ENCODE results near the gene LIPC.

The LIPC gene

DNA sequence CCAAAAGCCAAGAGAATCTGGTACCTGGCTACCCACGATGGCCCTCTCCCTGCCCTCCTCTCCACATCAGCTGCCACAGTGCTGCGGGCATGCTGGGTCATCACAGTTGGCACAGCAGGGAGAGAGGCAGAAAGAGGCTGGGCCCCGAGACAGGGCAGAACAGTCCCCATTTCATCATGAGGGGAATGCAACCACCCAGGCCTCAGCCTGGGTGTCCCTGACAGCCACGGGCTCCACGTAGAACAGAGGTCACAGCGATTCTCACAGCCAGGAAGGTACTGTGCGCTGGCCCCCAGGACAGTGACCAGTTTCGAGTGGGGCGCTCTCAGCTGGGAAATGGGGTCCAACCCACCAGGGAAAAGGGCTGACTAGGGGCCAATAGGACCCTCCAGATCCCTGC lies 6.3 kb downstream of the LIPC start:
- DNase-seq, result no peak

DNA sequence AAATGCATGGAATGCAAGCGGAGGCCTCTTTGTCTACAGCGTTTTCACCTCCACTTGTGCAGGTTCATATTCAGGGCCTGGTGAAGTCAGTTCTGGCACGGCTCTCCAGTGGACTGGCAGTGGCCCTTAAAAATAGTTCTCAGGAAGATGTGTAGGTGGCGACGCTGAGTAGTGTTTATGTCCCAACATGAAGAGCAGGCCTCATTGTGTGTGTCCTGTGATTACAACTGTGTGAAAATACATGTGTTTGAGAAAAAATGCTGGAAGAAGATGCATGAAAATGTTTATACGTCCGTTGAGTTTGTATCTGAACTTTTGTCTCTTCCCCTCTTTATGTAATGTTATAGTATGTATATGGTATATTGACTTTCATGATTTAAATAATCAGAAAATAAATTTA lies 7.2 kb downstream of the LIPC start:
- DNase-seq, result no peak

DNA sequence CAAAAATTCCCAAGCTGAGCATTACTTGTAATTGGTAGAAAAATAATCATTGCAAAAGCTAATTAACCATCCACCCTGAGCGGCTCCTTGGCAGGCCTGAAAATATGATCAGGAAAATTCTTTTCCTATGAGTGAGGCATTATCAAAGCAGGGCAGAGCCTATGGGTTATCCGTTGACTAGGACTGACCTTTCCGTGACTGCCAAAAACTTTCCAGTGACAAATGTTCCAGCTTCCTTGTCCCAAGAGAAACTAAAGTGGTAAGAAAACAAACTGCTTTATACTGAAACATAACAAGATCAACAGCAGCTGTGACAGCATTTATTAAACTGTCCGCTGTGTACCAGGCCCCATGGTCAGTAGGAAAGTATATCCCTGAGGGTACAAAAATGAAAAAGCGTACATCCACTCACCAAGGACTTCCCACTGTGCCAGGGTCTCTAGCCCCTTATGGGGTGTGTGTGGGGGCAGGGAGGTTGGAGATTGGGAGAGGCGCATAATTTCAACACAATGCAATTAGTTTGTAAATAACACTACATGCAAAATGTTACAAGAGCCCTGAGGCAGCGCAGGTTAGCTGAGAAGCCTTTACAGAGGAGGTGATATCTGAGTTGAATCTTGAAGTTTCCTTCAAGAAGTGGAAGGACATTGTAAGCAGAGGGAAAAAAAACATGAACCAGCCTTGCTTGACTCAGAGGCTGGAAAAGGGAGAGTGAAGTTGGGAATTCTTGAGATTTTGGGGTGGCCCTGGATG lies 8.5 kb downstream of the LIPC start:
- DNase-seq, result no peak

DNA sequence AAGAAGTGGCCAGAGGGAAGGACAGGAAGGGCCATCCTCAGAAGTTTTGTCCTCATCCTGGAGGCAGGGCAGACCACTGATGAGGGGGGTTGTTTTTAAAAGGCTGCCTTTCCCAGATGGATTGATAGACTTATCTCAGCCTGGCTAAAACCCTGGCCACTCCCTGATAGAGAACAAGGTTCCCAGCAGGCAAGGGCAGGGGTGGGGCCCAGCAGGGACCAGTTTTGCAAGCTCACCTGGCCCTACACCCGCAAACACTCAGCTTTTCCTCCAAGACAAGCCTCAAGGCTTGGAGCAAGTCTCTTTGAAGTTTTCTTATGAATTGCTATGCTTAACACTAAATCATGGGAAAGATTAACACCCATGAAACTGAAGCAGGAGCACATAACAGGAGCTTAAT lies 9.1 kb downstream of the LIPC start:
- no peak for DNase-seq

DNA sequence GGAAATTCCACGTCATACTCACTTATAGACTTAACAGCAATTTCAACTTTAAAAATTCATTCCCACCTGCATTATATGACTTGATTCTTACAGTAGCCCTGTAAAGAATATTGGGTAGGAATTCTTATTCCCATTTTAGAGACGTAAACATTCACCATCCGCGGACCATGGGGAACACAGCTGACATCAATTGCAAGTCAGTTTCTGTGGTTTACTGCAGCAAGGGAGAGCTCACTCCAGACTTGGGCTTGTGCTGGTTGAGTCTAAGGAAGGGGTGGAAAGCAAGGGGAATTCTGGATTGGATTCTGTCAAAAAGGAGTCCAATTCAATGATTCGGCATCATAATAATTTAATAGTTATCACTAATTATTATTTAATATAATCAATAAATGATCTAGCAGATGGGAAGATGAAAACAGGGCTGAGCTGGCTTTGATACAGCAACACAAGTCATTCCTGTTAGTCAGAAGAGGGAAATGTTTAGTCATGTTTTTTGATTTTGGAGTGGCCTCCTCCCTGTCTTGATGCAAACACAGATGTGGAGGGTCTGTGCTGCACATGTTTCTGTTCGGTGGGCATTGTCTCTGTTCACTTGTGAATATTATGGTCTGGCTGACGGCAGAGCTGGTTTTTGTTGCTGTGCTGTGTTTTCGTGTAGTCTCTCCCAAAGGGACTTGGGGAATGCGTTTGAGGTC lies 9.7 kb downstream of the LIPC start:
- no peak for DNase-seq

DNA sequence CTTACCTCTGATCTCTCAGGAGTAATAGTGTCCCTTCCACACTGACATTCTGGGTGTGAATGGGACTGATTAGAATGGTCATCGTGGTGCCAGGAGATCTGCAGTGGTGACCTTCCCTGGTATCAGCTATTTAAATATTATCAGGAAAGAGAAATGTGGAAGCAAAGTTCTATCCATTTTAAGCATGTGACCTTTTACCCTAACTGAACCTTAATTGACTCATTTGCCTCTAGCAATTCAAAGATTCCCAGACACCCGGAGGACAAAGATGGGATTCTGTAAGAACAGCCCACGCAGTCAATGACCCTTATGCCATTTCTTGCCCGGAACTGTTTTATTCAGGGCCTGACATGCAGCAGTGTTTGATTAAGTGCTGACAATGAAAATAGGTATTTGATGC lies 10.3 kb downstream of the LIPC start:
- no peak for DNase-seq

DNA sequence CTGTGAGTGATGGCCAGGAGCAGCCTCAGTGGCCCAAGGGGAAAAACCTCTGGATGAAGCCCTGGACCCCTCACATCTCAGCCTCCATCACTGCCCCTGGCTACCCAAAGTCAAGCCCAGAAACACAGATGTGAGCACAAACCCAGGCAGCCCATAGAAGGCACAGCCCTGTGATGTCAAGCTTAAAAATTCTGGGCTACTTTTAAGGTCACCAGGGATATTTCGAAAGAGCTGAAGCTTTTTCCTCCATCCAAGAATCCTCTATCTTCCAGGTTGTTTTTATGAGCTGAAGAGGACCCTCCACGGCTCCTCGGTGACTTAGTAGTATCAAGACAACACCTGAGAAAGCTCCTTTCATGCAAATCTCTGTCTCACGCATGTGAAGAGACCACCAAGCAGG lies 11.5 kb downstream of the LIPC start:
- no peak for DNase-seq

DNA sequence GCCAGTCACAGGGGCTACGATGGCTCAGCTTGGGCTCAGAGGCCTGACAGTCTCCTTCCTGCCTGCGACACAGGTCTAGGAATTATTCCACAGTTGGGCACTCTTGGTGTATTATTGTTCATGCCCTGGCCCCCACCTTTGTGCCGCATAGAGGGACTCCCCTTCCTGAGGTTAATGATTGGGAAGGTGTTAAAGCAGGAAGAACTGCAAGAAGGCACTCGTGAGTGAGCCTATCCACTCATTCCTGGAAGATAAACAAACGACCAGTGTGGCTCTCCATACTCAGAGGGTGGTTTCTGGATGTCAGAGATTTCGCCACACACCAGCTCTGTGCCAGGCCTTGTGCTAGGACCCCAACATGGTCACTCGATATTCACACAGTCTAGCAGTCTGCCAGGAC lies 12.3 kb downstream of the LIPC start:
- no peak for DNase-seq

DNA sequence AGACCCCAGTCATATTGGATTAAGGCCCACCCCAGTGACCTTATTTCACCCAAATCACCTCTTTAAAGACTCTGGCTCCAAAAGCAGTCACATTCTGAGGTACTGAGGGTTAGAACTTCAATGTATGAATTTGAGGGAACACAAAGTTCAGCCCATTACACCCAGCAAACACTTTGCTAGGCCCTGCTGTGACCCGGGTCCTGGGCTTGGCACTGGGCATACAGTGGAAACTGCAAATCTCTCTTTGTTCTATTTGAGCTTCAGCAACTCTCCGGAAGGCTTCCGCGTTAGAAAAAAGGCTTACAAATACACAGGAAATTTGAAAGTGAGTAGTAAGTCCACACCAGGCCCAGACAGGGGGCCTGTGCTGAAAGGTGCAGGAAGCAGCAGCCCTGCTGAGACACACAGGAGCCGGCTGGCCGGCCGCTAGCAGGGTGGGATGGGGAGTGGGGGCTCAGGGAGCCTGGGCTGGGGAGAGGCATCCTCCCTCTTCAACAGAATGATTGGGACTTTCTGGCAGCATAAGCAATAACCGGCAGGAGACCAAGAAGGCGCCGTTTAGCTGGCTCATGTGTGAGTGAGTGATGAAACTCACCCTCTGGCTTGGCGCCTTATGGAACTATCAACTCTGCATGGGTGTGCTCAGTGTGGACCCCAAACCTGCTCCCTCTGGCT lies 13.0 kb downstream of the LIPC start:
- no peak for DNase-seq

DNA sequence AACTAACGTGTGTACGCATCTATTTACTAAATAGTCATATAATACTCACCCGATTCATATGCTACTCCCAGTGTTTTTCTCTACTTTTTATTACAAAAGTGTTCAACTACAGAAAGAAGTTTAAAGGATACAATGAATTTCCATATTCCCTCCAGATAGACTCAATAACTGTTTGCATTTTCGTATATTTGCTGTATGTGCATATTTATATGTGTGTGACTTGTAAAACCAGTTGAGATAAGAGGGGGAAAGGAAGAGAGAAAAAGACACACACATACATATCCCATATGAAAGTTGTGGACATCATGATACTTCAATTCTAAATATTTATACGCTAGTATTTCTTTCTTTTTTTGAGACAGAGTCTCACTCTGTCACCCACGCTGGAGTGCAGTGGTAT lies 14.1 kb downstream of the LIPC start:
- no peak for DNase-seq

DNA sequence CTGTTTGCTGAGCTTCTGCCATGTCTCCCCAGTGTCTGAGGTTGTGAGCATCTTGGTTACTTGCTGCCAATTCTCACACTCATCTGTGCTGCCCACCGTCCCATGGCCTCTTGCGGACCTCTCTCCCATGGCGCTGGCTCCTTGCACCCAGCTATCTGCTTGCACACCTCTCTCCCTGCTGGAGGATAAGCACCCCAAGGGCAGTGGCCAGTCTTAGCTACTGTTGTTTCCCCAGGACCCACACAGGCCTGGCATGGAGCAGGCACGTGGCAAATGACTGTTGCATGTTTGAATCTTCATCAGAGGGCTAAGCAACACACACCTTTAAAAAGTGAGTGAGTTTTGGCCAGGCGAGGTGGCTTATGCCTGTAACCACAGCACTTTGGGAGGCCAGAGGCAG lies 14.7 kb downstream of the LIPC start:
- no peak for DNase-seq

DNA sequence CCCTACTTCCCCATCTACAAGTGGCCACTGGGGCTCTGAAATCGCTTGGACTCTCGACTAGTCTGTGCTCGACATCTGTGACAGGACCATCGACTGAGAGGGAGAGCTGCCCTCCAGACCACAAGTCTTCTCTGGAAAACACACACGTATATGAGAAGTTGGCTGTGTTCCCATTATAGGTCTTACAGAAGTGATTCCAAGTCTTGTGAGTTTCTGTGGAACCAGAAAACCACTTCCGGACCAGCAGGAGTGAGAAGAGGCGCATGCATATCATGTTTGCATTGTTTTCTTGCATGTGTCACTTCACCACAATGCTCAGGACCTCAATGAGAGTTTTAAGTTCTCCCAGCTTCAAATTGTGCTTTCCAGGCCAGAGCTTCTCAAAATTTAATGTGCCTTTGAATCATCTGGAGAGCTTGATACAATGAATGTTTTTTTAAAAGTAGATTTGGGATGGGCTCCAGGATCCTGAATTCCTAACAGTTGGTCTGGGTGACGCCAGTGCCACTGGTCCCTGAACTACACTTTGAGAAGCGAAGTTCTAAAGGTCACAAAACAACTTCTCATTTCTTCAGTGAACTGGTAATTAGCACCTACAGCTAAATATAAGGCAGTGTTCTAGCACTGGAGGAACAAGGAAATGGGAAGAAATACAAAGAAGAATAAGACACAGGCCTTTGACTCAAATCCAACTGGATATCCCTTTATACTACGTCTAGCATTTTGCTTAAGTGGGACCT lies 15.7 kb downstream of the LIPC start:
- no peak for DNase-seq

DNA sequence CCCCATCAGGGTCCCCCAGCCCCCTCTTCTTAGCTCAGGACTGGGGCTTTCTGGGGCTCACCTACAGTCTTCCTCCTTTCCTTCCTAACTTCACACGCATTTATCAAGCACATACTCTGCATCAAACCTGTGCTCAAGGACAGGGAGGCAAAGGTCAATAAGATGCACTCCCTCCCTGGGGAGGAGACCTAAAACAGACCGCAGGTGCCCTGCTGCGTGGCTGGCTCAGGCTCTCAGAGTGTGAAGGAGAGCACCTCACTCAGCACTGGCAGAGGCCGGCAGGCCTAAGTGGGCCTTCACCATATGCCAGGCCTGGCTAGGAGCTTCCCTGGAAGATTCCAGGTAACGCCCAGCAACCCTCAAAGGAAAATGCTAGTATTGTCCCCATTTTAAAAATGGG lies 16.5 kb downstream of the LIPC start:
- no peak for DNase-seq

DNA sequence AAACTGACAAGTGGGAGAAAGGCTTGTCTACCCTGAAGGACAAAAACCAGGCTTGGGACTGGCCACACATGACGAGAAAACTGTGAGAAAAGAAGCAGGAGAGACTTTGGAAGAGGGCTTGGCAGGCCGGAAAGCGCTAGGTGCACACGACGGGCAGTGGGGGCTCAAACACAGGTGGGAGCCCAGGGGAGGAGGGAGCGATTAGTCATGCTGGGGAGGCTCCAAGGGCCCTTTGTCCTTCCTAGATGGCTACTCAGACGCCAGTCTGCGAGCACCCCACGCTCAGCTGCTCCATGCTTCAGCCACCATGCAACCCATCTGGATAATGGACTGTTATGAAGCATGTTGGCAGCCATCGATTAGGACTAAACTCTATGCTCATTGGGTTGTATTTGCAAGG lies 17.1 kb downstream of the LIPC start:
- DNase-seq, result no peak

DNA sequence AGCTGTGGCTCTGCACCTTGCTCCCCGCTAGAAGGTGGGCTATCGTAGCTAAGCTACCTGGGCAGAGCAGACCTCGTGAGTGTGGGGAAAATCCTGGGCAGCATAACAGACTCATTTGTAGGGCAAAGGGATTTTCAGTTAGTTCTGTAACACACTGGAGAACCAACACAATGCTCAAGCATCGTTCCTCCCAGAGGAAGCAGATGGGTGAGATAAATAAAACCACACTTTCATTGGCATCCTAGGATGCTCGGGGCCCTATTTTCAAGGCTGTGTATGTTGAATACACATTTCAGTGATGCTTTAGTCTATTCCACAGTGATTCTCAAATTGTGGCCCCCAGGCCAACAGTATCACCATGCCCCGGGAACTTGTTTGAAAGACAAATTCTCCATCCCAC lies 20.0 kb downstream of the LIPC start:
- DNase-seq, result no peak

DNA sequence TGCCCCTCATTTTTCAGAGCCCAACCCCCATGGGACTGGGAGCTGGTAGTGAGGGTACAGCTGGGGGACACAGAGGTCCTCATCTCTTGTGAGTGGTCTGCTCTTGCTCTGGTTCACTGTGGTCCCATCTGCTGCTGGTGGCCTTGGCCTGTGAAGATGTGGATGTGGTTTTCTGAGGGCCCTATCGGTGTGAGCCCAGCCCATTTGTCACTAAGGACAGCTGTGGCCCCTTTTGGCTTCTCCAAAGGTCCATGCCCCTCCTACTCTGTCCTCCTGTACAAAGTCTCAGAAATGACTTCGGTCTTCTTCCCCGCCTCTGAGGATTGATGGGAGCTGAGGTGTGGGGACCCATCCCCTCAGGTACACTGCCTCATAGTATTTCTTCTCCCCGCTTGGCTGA lies 21.0 kb downstream of the LIPC start:
- no peak for DNase-seq

DNA sequence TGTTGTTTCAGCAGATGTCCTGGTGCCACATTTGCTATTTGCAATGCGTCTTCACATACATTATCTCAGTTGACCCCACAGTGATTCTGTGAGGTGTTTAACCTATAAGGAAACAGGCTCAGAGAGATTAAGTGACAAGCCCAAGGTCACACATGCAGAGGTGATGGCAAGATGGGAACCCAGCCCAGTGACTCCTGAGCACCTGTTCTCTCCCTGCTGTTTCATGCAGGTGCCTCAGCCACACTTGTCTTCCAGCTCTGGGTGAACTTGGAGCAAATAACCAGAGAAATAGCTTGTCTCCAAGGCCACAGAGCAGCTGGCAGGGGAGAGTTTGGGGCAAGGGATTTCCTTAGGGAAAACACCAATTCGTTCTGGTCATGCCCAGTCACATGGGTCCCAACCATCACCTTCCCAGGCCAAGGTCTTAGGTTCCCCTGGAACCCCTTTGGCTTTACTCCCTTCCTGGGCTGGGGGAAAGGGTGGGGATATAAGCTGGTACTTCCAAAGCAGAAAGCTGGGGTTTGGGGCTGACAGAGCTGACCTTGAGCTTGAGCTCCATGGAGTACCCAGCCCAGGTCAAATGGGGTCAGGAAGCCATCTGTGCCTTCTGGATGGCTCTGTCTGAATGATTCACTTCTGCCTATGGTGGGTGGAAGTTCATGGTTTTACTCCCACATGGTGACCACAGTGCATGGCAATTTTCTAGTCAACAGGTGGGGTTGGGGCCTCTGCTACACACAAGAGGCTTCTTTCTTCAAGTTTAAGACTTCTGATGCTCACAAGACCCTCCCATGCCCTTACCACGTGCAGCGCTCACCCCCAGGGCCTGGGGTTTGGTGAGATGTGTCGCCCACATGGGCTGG lies 22.4 kb downstream of the LIPC start:
- no peak for DNase-seq

DNA sequence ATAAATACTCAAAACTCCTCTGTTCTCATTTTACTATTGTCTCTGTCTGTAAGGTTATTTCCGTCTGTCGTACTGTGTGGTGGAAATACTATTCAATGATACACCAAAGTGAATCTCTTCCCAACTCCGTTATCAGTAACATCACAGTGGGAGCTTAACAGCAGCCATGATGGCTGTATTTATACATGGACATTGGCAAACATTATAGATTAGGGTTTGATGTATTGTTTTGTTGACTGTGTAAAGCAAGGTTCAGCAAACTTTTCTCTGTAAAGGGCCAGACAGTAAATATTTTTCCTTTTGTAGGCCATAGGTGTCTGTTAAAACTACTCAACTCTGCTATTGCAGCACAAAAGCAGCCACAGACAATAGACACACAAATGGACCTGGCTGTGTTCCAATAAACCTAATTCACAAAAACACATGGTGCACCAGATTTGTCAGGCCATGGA lies 23.2 kb downstream of the LIPC start:
- no peak for DNase-seq

DNA sequence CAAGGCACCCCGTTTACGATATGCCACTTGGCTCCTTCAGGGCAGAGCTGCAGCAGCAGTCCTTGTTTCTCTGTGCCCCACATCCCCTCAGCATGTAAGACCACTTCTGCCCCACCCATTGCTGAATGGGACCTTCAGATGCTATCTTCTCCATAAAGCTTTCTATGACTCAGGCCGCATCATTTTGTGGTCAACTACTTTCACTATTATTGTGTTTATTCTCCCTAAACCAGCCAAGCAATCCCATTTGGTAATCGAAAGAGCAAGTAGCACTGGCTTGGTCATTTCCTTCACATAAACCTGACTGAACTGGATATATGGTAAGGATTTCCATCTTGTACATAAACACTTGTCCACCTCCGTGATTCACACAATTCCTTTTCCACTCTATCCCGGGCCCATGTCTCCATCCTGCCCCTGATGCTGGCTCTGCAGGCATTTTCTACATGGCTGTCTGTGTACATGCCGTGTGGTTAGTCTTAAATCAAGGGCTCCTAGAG lies 25.7 kb downstream of the LIPC start:
- no peak for DNase-seq

DNA sequence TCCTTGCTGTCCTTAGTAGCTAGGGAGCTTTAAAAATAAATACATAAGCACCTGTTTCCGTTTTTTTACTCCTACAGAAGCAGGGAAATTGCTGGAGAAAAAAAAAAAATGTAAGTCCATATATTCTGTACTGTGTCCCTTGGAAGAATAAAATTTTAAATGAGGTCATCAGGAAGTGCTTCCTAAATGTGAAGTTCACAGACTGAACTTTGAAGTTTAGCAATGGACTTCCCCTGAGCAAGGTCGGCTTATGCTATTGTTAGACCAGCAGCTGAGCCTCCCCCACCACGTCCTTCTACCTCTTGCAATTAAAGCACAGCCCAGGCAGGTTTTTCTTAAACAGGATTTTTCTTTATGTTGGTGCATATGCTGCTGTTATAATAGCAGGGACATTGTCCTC lies 26.3 kb downstream of the LIPC start:
- DNase-seq, result no peak

DNA sequence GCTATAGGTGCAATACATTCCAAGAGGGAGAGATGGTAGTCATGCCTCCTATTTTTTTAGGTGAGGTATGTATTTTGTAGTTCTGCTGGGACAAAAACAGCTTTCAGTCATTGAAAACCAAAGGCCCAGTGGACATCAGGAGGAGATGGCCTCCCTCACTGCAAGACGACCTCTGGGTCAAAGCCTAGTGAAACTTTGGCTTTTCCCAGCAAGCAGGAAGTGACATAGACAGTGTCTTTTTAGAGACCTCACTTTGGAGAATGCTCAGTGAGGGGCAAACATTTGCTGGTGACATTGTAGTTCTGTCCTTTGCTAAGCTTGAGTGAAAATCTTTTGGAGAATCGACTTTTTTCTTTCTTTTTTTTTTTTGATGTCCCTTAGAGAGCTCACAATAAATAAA lies 27.3 kb downstream of the LIPC start:
- no peak for DNase-seq

DNA sequence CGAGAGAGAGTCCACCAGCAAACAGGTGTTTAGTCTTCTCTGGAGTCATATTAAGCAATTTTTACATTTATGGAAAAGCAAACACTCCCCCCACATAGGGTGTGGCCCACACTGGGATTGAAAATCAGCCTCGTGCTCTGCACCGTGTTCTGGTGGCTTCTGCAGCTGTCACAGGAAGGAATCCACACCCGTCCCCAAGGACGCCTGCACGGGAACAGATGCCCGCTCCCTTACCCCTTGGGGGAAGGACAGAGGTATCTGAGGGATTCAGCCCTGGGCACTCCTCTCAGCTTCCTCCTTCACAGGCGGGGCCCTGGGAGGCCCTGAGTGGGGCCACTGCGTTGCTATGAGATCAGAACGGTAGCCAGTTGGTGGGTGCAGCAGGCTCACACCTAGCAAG lies 27.8 kb downstream of the LIPC start:
- no peak for DNase-seq

All from activated CD4-positive, CD25-positive, alpha-beta regulatory T cell treated with anti-CD3 and anti-CD28 coated beads, Interleukin-2, amount 50 U/mL, for 72 hours (primary cell).